Measurements from ENCODE around the gene RGS11.
"Not testable (repeated sequence)": the region's sequence is repeated elsewhere in the genome, so short reads cannot be mapped to it uniquely, and the experiment has no call there.

The RGS11 gene

GRCh38 chr16:261031-261691 lies 14.6 kb downstream of the RGS11 start:
- no peak for DNase-seq

GRCh38 chr16:260326-260725 lies 15.4 kb downstream of the RGS11 start:
- DNase-seq = no peak

GRCh38 chr16:259814-260253 lies 15.9 kb downstream of the RGS11 start:
- no peak for DNase-seq

- no peak for DNase-seq
Observed at GRCh38 chr16:259226-259625, 16.5 kb downstream of the RGS11 start.

GRCh38 chr16:258091-258490 lies 17.7 kb downstream of the RGS11 start:
- DNase-seq = not testable (repeated sequence)

- no peak for DNase-seq
Observed at GRCh38 chr16:255183-255582, 20.6 kb downstream of the RGS11 start.

- no peak for DNase-seq
Observed at GRCh38 chr16:254461-254860, 21.3 kb downstream of the RGS11 start.

GRCh38 chr16:253833-254232 lies 21.9 kb downstream of the RGS11 start:
- no peak for DNase-seq

- peak; percentile 33 for DNase-seq
Observed at GRCh38 chr16:252366-253337, 23.1 kb downstream of the RGS11 start.

- DNase-seq = no peak
Observed at GRCh38 chr16:249431-249830, 26.3 kb downstream of the RGS11 start.

- DNase-seq = no peak
Observed at GRCh38 chr16:247027-247426, 28.7 kb downstream of the RGS11 start.

- DNase-seq = no peak
Observed at GRCh38 chr16:245105-245504, 30.6 kb downstream of the RGS11 start.

- DNase-seq = no peak
Observed at GRCh38 chr16:243348-243747, 32.4 kb downstream of the RGS11 start.

- DNase-seq = no peak
Observed at GRCh38 chr16:242281-242680, 33.5 kb downstream of the RGS11 start.

- no peak for DNase-seq
Observed at GRCh38 chr16:240559-240958, 35.2 kb downstream of the RGS11 start.

- DNase-seq = no peak
Observed at GRCh38 chr16:239948-240277, 35.8 kb downstream of the RGS11 start.

- DNase-seq = peak; percentile 95
Observed at GRCh38 chr16:234468-235305, 41.1 kb downstream of the RGS11 start, which contains the start of gene FAM234A. TSS of gene FAM234A (plus strand) at chr16:234821. CDS start at chr16:254414, 19,593 bp downstream.

- no peak for DNase-seq
Observed at GRCh38 chr16:230949-231348, 44.8 kb downstream of the RGS11 start.

- DNase-seq = not testable (repeated sequence)
Observed at GRCh38 chr16:230351-230750, 45.4 kb downstream of the RGS11 start.

- DNase-seq = no peak
Observed at GRCh38 chr16:229731-230281, 45.9 kb downstream of the RGS11 start.

GRCh38 chr16:228852-229730 lies 46.7 kb downstream of the RGS11 start, which contains the start of gene LUC7L:
TSS of gene LUC7L (minus strand) at chr16:229449. CDS start at chr16:229339, 110 bp downstream.
- peak; percentile 87 for DNase-seq

Measured in activated T-cell treated with anti-CD3 and anti-CD28 coated beads, Interleukin-2, amount 50 U/mL, for 1 hour (primary cell).